HT1080 (cell line): ENCODE results near the gene KRT82. TPM values are rescaled to one million over a fixed set of nuclear protein-coding genes. Genes with fewer than 3 reads are reported as not detected.
A peak's percentile ranks its signal among the peaks of the same experiment; 100 is the strongest.

Source experiments
- DNase-seq: peaks from one replicate; pipeline ENCODE4 v3.0.0-alpha.2; 2015; ENCODE audit warnings: low read depth
- total RNA-seq: library from RNA; depleted of rRNA; stranded (reverse); fragments of >200 nt; shearing (Covaris generic); gene quantifications from 2 replicates; pipeline ENCODE4 v1.2.3, GENCODE V29; 2014

Gene KRT82
- total RNA-seq, 1 experiment from 2014 or later: not detected

GRCh38 chr12:52436000-52436827 is 30.1 kb upstream of the KRT82 start:
- no peak for DNase-seq

- DNase-seq: no peak
Measured at GRCh38 chr12:52435659-52435999, 29.5 kb upstream of the KRT82 start.

GRCh38 chr12:52434760-52435530 is 28.8 kb upstream of the KRT82 start:
- peak; percentile 63 for DNase-seq

GRCh38 chr12:52434081-52434733 is 28.1 kb upstream of the KRT82 start, which contains the start of gene KRT75:
Gene KRT75, minus strand, starts transcription at chr12:52434371. Its CDS starts 67 bp downstream, at chr12:52434304.
- DNase-seq: no peak

- no peak for DNase-seq
Measured at GRCh38 chr12:52433501-52434080, 27.5 kb upstream of the KRT82 start.

GRCh38 chr12:52432559-52433207 is 26.5 kb upstream of the KRT82 start:
- no peak for DNase-seq

- no peak for DNase-seq
Measured at GRCh38 chr12:52428121-52428520, 22.0 kb upstream of the KRT82 start.

- peak; percentile 5 for DNase-seq
Measured at GRCh38 chr12:52427083-52427482, 20.9 kb upstream of the KRT82 start.

- no peak for DNase-seq
Measured at GRCh38 chr12:52426034-52426433, 19.9 kb upstream of the KRT82 start.

- DNase-seq: no peak
Measured at GRCh38 chr12:52425466-52425865, 19.3 kb upstream of the KRT82 start.

- DNase-seq: no peak
Measured at GRCh38 chr12:52423661-52424500, 17.7 kb upstream of the KRT82 start.

GRCh38 chr12:52423035-52423434 is 16.9 kb upstream of the KRT82 start:
- no peak for DNase-seq

- DNase-seq: no peak
Measured at GRCh38 chr12:52419656-52420055, 13.5 kb upstream of the KRT82 start.

GRCh38 chr12:52418576-52419110 is 12.5 kb upstream of the KRT82 start:
- no peak for DNase-seq

GRCh38 chr12:52417740-52418139 is 11.6 kb upstream of the KRT82 start:
- no peak for DNase-seq

- DNase-seq: no peak
Measured at GRCh38 chr12:52416795-52417194, 10.7 kb upstream of the KRT82 start.

- peak; percentile 58 for DNase-seq
Measured at GRCh38 chr12:52415870-52416750, 10.0 kb upstream of the KRT82 start.

- DNase-seq: no peak
Measured at GRCh38 chr12:52414936-52415335, 8.8 kb upstream of the KRT82 start.

GRCh38 chr12:52413782-52414345 is 7.7 kb upstream of the KRT82 start:
- no peak for DNase-seq
